ENCODE results near the gene ATP5PD.
"Not testable (repeated sequence)": the region's sequence is repeated elsewhere in the genome, so short reads cannot be mapped to it uniquely, and the experiment has no call there.

Gene ATP5PD

GRCh38 chr17:75020331-75021110, 26.2 kb downstream of the ATP5PD start:
- no peak for DNase-seq (ENCODE audit: low read depth)

GRCh38 chr17:75019710-75020109, 27.1 kb downstream of the ATP5PD start:
- DNase-seq (ENCODE audit: low read depth): no peak

GRCh38 chr17:75019146-75019545, 27.6 kb downstream of the ATP5PD start:
- DNase-seq (ENCODE audit: low read depth): no peak

GRCh38 chr17:75013092-75013559, 33.6 kb downstream of the ATP5PD start:
- DNase-seq (ENCODE audit: low read depth): no peak

GRCh38 chr17:75012346-75013091, 34.2 kb downstream of the ATP5PD start, which contains the start of gene MRPL58:
Gene MRPL58 (plus strand): TSS chr17:75012670. CDS start chr17:75012687, 17 bp downstream.
- peak; percentile 73 for DNase-seq (ENCODE audit: low read depth)

GRCh38 chr17:75012096-75012345, 34.7 kb downstream of the ATP5PD start:
- DNase-seq (ENCODE audit: low read depth): no peak

GRCh38 chr17:75011401-75012095, 35.2 kb downstream of the ATP5PD start:
- peak; percentile 63 for DNase-seq (ENCODE audit: low read depth)

GRCh38 chr17:75010683-75011400, 35.9 kb downstream of the ATP5PD start:
- DNase-seq (ENCODE audit: low read depth): no peak

GRCh38 chr17:75009139-75009724, 37.5 kb downstream of the ATP5PD start:
- no peak for DNase-seq (ENCODE audit: low read depth)

- DNase-seq (ENCODE audit: low read depth): no peak
Observed at GRCh38 chr17:75008373-75008772, 38.4 kb downstream of the ATP5PD start.

GRCh38 chr17:75006653-75007052, 40.1 kb downstream of the ATP5PD start:
- DNase-seq (ENCODE audit: low read depth): no peak

- not testable (repeated sequence) for DNase-seq (ENCODE audit: low read depth)
Observed at GRCh38 chr17:75006084-75006483, 40.7 kb downstream of the ATP5PD start.

GRCh38 chr17:75005291-75005690, 41.5 kb downstream of the ATP5PD start:
- DNase-seq (ENCODE audit: low read depth): no peak

- DNase-seq (ENCODE audit: low read depth): no peak
Observed at GRCh38 chr17:75004371-75004770, 42.4 kb downstream of the ATP5PD start.

GRCh38 chr17:75003957-75004355, 42.8 kb downstream of the ATP5PD start:
- no peak for DNase-seq (ENCODE audit: low read depth)

- no peak for DNase-seq (ENCODE audit: low read depth)
Observed at GRCh38 chr17:75003070-75003956, 43.5 kb downstream of the ATP5PD start.

GRCh38 chr17:75001915-75002843, 44.6 kb downstream of the ATP5PD start:
- DNase-seq (ENCODE audit: low read depth): no peak

GRCh38 chr17:74999523-74999922, 47.2 kb downstream of the ATP5PD start:
- no peak for DNase-seq (ENCODE audit: low read depth)

GRCh38 chr17:74998783-74999182, 48.0 kb downstream of the ATP5PD start:
- no peak for DNase-seq (ENCODE audit: low read depth)

GRCh38 chr17:74995847-74996246, 50.9 kb downstream of the ATP5PD start:
- DNase-seq (ENCODE audit: low read depth): no peak
